WERI-Rb-1 (cell line): ENCODE data around the gene CCL8.

ENCODE experiments used
- DNase-seq: peaks from one replicate; pipeline ENCODE4 v3.0.0-alpha.2; 2020
- H3K27ac ChIP-seq: fragments of 250-450 bp; sonication (Bioruptor Pico); 2 replicates; pipeline ENCODE4 v1.5.1; 2020; ENCODE audit warnings: mild to moderate bottlenecking, moderate library complexity
- H3K27me3 ChIP-seq: fragments of 250-450 bp; sonication (Bioruptor Pico); 2 replicates; pipeline ENCODE4 v1.5.1; 2021; ENCODE audit warnings: mild to moderate bottlenecking, low read depth, moderate library complexity; ENCODE audit not compliant: insufficient read depth, severe bottlenecking
- H3K36me3 ChIP-seq: fragments of 250-450 bp; sonication (Bioruptor Pico); 2 replicates; pipeline ENCODE4 v1.5.1; 2020; ENCODE audit warnings: mild to moderate bottlenecking, moderate library complexity
- H3K4me3 ChIP-seq: 2 replicates; pipeline ENCODE4 v1.5.1; 2011; ENCODE audit warnings: low read depth, mild to moderate bottlenecking, control low read depth, low read length
- H3K9me3 ChIP-seq: fragments of 250-450 bp; sonication (Bioruptor Pico); 2 replicates; pipeline ENCODE4 v1.5.1; 2021; ENCODE audit warnings: mild to moderate bottlenecking, moderate library complexity; ENCODE audit not compliant: severe bottlenecking
- TF ChIP-seq, protein P1 (sequence below): IDR thresholded peaks from 2 replicates; pipeline ENCODE4 v1.5.1; 2011; ENCODE audit warnings: low read depth, mild to moderate bottlenecking, control low read depth, inconsistent platforms, low read length

CCL8 gene

DNA sequence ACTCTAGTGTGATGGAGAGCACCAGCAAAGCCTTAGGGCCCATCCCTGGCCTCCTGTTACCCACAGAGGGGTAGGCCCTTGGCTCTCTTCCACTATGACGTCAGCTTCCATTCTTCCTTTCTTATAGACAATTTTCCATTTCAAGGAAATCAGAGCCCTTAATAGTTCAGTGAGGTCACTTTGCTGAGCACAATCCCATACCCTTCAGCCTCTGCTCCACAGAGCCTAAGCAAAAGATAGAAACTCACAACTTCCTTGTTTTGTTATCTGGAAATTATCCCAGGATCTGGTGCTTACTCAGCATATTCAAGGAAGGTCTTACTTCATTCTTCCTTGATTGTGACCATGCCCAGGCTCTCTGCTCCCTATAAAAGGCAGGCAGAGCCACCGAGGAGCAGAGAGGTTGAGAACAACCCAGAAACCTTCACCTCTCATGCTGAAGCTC is at the start of gene CCL8:
Gene CCL8 (plus strand): TSS at position 397 of the 445 bp plus-strand sequence. CDS start 67 bp downstream, outside the sequence.
- no peak within 1 kb of the TSS for H3K4me3 ChIP-seq

DNA sequence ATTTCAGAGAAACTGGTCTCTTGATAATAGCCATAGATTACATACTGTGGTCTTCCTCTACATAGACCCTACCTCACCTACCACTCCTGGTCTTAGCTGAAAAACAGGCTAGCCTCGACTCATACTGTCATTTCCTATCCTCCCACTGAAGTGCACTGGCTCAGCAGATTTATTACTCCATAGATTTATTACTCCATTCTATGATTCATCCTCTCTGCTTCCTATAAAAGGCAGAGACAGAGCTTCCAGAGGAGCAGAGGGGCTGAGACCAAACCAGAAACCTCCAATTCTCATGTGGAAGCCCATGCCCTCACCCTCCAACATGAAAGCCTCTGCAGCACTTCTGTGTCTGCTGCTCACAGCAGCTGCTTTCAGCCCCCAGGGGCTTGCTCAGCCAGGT is 49.3 kb upstream of the CCL8 start, which contains the start of gene CCL7:
Gene CCL7 (plus strand): TSS at position 253 of the 400 bp plus-strand sequence. CDS start 70 bp downstream, at position 323.
- TF ChIP-seq, protein P1, sequence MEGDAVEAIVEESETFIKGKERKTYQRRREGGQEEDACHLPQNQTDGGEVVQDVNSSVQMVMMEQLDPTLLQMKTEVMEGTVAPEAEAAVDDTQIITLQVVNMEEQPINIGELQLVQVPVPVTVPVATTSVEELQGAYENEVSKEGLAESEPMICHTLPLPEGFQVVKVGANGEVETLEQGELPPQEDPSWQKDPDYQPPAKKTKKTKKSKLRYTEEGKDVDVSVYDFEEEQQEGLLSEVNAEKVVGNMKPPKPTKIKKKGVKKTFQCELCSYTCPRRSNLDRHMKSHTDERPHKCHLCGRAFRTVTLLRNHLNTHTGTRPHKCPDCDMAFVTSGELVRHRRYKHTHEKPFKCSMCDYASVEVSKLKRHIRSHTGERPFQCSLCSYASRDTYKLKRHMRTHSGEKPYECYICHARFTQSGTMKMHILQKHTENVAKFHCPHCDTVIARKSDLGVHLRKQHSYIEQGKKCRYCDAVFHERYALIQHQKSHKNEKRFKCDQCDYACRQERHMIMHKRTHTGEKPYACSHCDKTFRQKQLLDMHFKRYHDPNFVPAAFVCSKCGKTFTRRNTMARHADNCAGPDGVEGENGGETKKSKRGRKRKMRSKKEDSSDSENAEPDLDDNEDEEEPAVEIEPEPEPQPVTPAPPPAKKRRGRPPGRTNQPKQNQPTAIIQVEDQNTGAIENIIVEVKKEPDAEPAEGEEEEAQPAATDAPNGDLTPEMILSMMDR, result no peak
- Histone ChIP-seq H3K27me3 (peaks cover 65% of the 10 kb centered on the region), H3K9me3 (no peaks in the 10 kb centered on the region), H3K36me3 (no peaks in the 10 kb centered on the region), H3K27ac (no peak within 1 kb of the TSS), H3K4me3 (no peak within 1 kb of the TSS)
- no peak for DNase-seq

More for the DNA sequence above, at the start of gene CCL8:
- no peak for DNase-seq
- Histone ChIP-seq H3K9me3 (no peaks in the 10 kb centered on the region), H3K36me3 (no peaks in the 10 kb centered on the region), H3K27me3 (peaks cover 58% of the 10 kb centered on the region), H3K27ac (no peak within 1 kb of the TSS)
- TF ChIP-seq, protein P1, result no peak

DNA sequence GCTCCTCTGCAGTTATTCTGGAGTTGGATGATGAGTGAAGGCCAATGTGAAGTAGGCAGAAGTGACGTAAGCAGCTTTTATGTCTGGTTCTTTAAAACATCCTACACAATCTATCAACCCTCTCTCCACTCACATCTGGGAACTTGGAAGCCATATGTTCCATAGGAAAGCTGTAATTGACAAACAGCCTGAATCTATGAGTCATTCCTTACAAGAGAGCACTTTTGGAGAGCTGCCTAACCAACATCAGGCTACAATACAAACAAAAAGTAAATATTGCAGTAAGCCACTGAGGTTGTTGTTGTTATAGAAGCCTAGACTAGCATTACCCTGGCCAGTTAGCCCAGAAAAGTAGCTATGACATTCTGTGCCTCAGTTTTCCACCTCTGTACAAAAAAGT is 43.4 kb upstream of the CCL8 start:
- no peaks in the 10 kb centered on the region for H3K36me3 ChIP-seq
- DNase-seq, result no peak
- H3K4me3 ChIP-seq, result no peak overlapping the region
- no peak overlapping the region for H3K27ac ChIP-seq
- H3K27me3 ChIP-seq, result peaks cover 55% of the 10 kb centered on the region
- H3K9me3 ChIP-seq, result no peaks in the 10 kb centered on the region
- TF ChIP-seq, protein P1, result no peak

DNA sequence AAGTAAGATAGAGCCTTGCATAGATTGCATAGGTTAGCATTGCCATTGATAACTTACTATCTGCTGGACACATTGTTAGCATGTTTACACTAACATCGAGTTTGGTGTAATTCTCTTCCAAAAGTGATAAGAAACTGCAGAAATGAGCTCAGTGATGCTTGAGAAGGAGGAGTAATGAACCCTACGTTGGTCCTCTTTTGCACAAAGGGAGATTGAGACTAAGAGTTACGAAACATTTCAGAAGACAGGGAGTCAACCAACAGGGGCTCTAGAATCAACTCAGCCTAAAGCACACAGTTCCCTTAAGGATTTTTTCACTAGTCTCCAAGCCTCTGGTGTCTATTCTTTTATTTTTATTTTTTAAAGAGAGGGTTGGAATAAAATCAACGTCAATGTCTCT is 42.4 kb upstream of the CCL8 start:
- no peak for DNase-seq
- no peak overlapping the region for H3K4me3 ChIP-seq

DNA sequence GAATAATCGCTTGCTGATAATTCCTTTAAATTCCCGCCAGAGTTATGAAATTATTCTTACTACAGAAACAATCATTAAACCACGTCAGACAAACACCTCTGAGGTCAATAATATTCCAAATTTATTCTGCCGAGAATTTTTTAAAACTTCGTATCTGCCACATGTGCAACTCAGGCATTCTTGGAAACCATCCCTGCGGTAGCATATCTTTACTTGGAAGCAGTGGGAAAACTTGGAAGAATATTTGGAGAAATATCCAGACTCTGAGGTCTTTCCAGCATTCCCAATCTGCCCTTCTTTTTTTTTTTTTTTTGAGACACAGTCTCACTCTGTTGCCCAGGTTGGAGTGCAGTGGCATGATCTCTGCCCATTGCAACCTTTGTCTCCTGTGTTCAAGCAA is 35.7 kb upstream of the CCL8 start:
- Histone ChIP-seq H3K27ac (no peak overlapping the region), H3K9me3 (no peaks in the 10 kb centered on the region), H3K27me3 (peaks cover 49% of the 10 kb centered on the region), H3K36me3 (no peaks in the 10 kb centered on the region), H3K4me3 (no peak overlapping the region)
- no peak for DNase-seq
- TF ChIP-seq, protein P1, result no peak

More for the DNA sequence above, 42.4 kb upstream of the CCL8 start:
- H3K27me3 ChIP-seq, result peaks cover 47% of the 10 kb centered on the region
- no peaks in the 10 kb centered on the region for H3K9me3 ChIP-seq
- H3K36me3 ChIP-seq, result no peaks in the 10 kb centered on the region
- H3K27ac ChIP-seq, result no peak overlapping the region
- TF ChIP-seq, protein P1, result no peak

DNA sequence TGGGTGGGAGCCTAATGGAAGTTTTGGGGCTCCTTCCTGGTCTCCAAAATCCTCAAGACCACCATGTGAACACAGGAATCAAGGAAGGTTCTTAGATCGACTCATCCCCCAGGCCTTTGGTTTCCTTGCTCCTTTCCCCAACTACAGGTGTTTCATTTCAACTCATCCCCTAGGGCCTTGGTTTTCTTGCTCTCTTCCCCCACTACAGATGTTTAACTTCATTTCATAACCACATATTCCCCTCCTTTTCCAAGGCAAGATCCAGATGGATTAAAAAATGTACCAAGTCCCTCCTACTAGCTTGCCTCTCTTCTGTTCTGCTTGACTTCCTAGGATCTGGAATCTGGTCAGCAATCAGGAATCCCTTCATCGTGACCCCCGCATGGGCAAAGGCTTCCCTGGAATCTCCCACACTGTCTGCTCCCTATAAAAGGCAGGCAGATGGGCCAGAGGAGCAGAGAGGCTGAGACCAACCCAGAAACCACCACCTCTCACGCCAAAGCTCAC is 33.9 kb upstream of the CCL8 start, which contains the start of gene CCL11:
Gene CCL11 (plus strand): TSS at position 457 of the 507 bp plus-strand sequence. CDS start 67 bp downstream, outside the sequence.
- Histone ChIP-seq H3K4me3 (no peak within 1 kb of the TSS), H3K27ac (no peak within 1 kb of the TSS), H3K27me3 (peaks cover 56% of the 10 kb centered on the region), H3K36me3 (no peaks in the 10 kb centered on the region), H3K9me3 (no peaks in the 10 kb centered on the region)
- no peak for DNase-seq
- TF ChIP-seq, protein P1, result no peak
